ENCODE results near the gene CSF3R. TPM values are rescaled to one million over a fixed set of nuclear protein-coding genes. Genes with fewer than 3 reads are reported as not detected.

CSF3R gene
- total and polyA plus RNA-seq, 2 donors (not counting 1 experiment from before 2014, with no cell fraction given) = 0.30 to 6.3 TPM

DNA sequence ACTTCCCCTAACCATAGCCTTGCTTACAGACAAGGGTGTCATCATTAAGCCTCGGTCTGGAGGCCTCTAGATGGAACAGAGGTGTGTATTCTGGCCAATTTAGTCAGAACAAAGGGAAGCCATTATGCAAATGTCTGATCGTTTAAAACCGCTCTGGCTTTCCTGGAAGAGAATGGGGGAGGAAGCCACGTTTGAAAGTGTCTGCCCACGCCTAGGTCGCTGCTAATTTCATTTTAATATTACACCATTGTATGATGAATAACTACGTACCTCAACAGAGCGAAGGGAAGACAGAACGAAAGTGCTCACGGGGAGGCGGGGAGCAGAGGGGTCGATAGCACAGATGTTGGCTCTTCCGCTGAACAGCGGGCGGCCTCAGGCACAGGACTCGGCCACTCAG is 41.1 kb upstream of the CSF3R start:
- Histone ChIP-seq H3K4me1 (ENCODE audit: control insufficient read depth in 2 of 2, insufficient read depth in 2 of 2, low read length in 2 of 2) (no peaks in the 10 kb centered on the region), H3K27ac (ENCODE audit: low read length in 2 of 2) (no peak overlapping the region), H3K79me2 (ENCODE audit: control insufficient read depth, insufficient read depth, low read length) (no peaks in the 10 kb centered on the region), H3K9me3 (ENCODE audit: control extremely low read depth in 1 of 3, control insufficient read depth in 2 of 3, insufficient read depth in 1 of 3, low read length in 2 of 3) (peaks cover 0 to 2% (median 0%) of the 10 kb centered on the region in 3 donors), H2AFZ (ENCODE audit: insufficient read depth, low read depth, low read length, poor library complexity, severe bottlenecking) (no peak overlapping the region), H4K20me1 (ENCODE audit: control insufficient read depth, insufficient read depth, low read length, poor library complexity, severe bottlenecking) (no peaks in the 10 kb centered on the region), H3K36me3 (replicated peaks in 1 of 2; ENCODE audit: control extremely low read depth in 1 of 2, control insufficient read depth in 1 of 2, extremely low read depth in 1 of 2, insufficient read depth in 2 of 2, low read length in 1 of 2) (no peaks in the 10 kb centered on the region), H3K4me3 (ENCODE audit: control extremely low read depth in 1 of 5, extremely low read depth in 1 of 5, insufficient read depth in 1 of 5, low read depth in 2 of 5, low read length in 4 of 5) (no peak overlapping the region), H3K27me3 (replicated peaks in 1 of 4; ENCODE audit: control extremely low read depth in 1 of 4, control insufficient read depth in 3 of 4, insufficient read depth in 4 of 4, low read length in 3 of 4) (no peaks in the 10 kb centered on the region), H3K4me2 (replicated peaks; ENCODE audit: low read depth, low read length, poor library complexity, severe bottlenecking) (no peak overlapping the region), H3K9ac (ENCODE audit: low read length) (no peak overlapping the region)
- TF ChIP-seq, protein P1, sequence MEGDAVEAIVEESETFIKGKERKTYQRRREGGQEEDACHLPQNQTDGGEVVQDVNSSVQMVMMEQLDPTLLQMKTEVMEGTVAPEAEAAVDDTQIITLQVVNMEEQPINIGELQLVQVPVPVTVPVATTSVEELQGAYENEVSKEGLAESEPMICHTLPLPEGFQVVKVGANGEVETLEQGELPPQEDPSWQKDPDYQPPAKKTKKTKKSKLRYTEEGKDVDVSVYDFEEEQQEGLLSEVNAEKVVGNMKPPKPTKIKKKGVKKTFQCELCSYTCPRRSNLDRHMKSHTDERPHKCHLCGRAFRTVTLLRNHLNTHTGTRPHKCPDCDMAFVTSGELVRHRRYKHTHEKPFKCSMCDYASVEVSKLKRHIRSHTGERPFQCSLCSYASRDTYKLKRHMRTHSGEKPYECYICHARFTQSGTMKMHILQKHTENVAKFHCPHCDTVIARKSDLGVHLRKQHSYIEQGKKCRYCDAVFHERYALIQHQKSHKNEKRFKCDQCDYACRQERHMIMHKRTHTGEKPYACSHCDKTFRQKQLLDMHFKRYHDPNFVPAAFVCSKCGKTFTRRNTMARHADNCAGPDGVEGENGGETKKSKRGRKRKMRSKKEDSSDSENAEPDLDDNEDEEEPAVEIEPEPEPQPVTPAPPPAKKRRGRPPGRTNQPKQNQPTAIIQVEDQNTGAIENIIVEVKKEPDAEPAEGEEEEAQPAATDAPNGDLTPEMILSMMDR (IDR thresholded peaks at IDR 0.05) = no peak
- TF ChIP-seq EZH2 (IDR thresholded peaks at IDR 0.05; ENCODE audit: borderline replicate concordance, insufficient read depth, low read depth, low read length, poor library complexity, severe bottlenecking) = no peak
- no peaks in the 10 kb centered on the region for H3K9me3 Mint-ChIP-seq (ENCODE audit: insufficient read depth)
- 90% methylated on average over 10 of the region's 16 CpGs for WGBS (ENCODE audit: insufficient coverage)
- H3K4me3 Mint-ChIP-seq = no peak overlapping the region
- ChIA-PET CTCF (no interaction called here), POLR2A (no interaction called here)
- no peak overlapping the region for H3K27ac Mint-ChIP-seq
- intact Hi-C loops (cut with micrococcal nuclease) = no loop called here
- no peaks in the 10 kb centered on the region for H3K4me1 Mint-ChIP-seq
- ATAC-seq (ENCODE audit: low read depth) (no peak), DNase-seq (no peak)
- no peaks in the 10 kb centered on the region for H3K27me3 Mint-ChIP-seq

DNA sequence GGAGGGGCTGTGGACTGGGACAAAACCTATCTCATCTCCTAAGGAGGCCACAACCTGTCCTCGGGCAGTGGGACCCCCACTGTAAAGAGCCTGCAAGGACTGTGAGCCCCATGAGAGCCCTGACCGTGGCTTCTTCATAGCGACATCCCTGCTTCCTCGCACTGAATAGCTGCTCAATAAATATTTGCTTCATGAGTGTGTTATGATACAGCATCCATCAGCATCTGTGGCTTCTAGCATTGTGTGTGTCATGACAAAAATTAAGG is 40.5 kb upstream of the CSF3R start:
- Histone ChIP-seq H3K79me2 (ENCODE audit: control insufficient read depth, insufficient read depth, low read length) (no peaks in the 10 kb centered on the region), H3K4me1 (ENCODE audit: control insufficient read depth in 2 of 2, insufficient read depth in 2 of 2, low read length in 2 of 2) (no peaks in the 10 kb centered on the region), H4K20me1 (ENCODE audit: control insufficient read depth, insufficient read depth, low read length, poor library complexity, severe bottlenecking) (no peaks in the 10 kb centered on the region), H3K27ac (ENCODE audit: low read length in 2 of 2) (no peak overlapping the region), H3K4me3 (ENCODE audit: control extremely low read depth in 1 of 5, extremely low read depth in 1 of 5, insufficient read depth in 1 of 5, low read depth in 2 of 5, low read length in 4 of 5) (no peak overlapping the region), H3K36me3 (replicated peaks in 1 of 2; ENCODE audit: control extremely low read depth in 1 of 2, control insufficient read depth in 1 of 2, extremely low read depth in 1 of 2, insufficient read depth in 2 of 2, low read length in 1 of 2) (no peaks in the 10 kb centered on the region), H2AFZ (ENCODE audit: insufficient read depth, low read depth, low read length, poor library complexity, severe bottlenecking) (no peak overlapping the region), H3K4me2 (replicated peaks; ENCODE audit: low read depth, low read length, poor library complexity, severe bottlenecking) (no peak overlapping the region), H3K27me3 (replicated peaks in 1 of 4; ENCODE audit: control extremely low read depth in 1 of 4, control insufficient read depth in 3 of 4, insufficient read depth in 4 of 4, low read length in 3 of 4) (no peaks in the 10 kb centered on the region), H3K9ac (ENCODE audit: low read length) (no peak overlapping the region), H3K9me3 (ENCODE audit: control extremely low read depth in 1 of 3, control insufficient read depth in 2 of 3, insufficient read depth in 1 of 3, low read length in 2 of 3) (peaks cover 0 to 2% (median 0%) of the 10 kb centered on the region in 3 donors)
- H3K9me3 Mint-ChIP-seq (ENCODE audit: insufficient read depth) = no peaks in the 10 kb centered on the region
- CTCF ChIA-PET = no interaction called here
- ATAC-seq (ENCODE audit: low read depth) (no peak), DNase-seq (no peak)
- H3K27me3 Mint-ChIP-seq = no peaks in the 10 kb centered on the region
- H3K27ac Mint-ChIP-seq = no peak overlapping the region
- H3K4me3 Mint-ChIP-seq = no peak overlapping the region
- WGBS (ENCODE audit: insufficient coverage) = 93% methylated on average over 2 of the region's 4 CpGs
- H3K4me1 Mint-ChIP-seq = no peaks in the 10 kb centered on the region
- TF ChIP-seq, protein P1 (IDR thresholded peaks at IDR 0.05) = no peak
- no peak for TF ChIP-seq EZH2 (IDR thresholded peaks at IDR 0.05; ENCODE audit: borderline replicate concordance, insufficient read depth, low read depth, low read length, poor library complexity, severe bottlenecking)
- POLR2A ChIA-PET = no interaction called here
- intact Hi-C loops (cut with micrococcal nuclease) = no loop called here
